ENCODE measurements around the gene KCNK7.

GRCh38 chr11:65577756-65578109, 17.9 kb downstream of the KCNK7 start:
- TF ChIP-seq EZH2 (IDR thresholded peaks at IDR 0.05; ENCODE audit: borderline replicate concordance, low read depth, low read length, severe bottlenecking) (no peak), CTCF (IDR thresholded peaks at IDR 0.05; ENCODE audit: borderline replicate concordance, extremely low read depth, low read length, poor library complexity, severe bottlenecking) (no peak)
